IPS DF 4.7 (cell line): Measurements from ENCODE around the gene TWNK.

Experiments
- DNase-seq: peaks from one replicate; pipeline ENCODE4 v3.0.0-alpha.2; 2013; ENCODE audit warnings: low spot score; ENCODE audit errors: extremely low read depth

Gene TWNK

DNA sequence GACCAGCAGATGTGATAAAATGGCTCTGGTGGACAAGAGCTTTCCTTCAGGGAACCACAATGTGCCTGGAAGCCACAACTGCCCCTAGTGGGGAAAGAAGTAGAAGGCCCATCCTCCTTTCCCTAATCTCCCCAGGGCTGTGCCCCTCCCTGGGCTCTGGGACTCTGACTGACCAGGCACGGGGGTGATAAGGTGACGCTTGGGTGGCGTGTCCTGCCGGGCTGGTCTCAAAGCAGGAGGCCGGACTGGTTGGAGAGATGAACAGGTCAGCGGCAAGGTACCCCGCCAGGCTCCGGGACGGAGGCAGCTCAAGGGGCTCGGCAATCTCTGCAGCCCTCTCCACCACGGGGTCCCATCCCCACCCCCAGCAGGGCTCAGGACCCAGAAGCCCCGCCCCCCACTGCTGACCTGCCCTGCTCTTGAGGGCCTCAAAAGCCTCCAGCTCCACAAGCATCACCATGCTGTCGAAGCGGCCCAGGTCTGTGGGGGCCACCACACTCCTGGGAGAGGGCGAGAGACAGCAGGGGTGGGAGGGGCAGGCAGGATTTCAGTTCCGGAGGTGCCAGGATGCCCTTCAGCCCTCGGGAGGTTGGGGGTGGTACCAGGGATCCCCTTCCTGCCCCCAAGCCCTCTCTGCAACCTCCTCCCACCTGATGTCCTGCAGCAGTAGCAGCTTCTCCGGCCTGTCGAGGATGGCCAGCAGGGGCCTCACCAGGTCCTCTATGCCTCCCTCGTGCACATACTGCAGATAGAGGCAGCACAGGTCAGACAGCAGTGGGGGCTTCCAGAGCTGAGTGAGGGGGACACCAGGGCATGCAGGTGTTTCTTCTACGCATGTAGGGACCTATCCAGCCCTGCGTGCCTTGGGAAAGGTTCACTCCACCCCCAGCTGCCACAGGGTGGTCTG, 24.4 kb downstream of the TWNK start:
- no peak for DNase-seq

DNA sequence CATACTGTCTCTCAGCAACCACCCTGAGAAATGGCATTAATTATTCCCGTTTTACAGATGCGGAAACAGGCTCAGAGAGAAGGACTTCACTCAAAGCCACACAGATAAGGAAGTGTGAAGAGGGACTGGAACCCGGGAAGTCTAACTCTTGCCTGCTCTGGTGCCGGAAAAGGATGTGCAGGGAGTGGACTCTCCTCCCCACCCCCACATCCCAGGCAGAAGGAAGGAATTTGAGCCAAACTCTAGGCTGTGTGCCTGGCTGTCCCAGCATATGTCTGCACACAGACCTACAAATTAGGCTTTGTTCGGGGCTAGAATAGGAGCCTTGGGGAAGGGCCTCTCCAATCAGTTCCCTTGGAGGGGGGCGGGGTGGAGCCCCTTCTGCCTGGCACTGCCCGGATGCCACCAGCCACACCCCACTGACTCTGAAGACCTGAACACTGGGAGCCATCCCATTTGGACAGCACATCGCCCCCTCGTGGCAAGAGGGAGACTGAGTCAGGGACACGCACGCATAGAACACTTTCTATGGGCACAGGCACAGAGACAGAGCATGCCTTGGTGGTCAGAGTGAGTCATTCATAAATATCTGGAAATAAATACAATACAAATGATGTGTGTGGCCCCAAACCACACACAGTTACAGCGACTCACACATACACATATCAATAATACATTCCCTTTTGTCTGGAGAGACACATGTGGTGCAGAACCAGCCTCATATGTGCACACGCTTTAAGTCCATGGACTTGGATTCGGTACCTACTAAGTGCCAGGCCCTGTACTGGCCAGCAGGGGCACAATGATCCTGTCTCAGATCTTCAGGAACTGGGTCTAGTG, 25.4 kb downstream of the TWNK start:
- DNase-seq = no peak

DNA sequence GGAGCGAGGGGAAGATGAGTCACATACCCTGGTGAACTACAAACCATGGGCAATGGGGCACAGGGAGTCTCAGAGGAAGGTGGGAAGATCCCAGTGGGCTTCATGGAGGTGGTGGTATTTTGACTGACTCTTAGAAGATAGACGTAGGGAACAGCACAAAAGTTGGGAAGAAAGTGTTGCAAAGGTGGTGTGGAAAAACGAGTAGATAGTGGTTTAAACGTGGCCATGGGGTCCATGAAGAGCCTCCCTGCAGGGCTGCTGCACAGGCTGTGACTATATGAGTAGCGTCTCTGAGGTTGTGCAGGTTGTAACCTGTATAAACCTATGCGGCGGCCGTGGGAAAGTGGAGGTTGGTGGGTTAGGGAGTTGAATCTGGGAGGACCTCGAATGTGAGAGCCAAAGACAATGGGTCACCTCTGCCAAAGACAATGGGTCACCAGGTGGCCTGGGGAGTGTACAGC, 26.1 kb downstream of the TWNK start:
- no peak for DNase-seq

DNA sequence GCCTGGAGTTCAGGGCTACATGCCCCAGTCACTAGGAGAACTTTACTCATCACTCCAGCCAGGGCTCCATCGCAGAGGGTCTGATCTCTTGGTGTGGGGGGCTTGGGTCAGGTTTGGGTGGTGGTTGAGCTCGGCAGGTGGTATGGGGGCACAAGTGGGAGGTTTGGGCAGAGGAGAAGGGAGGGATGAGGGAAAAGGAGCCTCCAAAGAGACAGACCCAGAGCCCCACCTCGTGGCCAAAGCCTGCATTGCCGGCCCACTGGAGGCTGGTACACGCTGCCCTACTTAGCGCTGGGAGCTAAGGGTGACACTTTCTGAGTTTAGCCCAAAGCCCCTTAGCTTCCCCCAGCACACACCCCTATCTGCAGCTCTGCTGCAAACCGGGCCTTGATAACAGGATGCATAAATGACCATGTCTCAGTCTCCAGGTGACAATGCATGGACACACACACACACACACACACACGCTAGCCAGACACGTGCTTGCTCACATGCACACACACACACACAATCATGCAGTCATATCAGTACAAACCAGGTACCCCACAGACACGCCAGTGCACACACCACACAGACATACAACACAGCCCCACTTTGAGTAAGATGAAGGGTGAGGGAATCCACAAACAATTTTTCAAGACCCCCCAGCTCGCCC, 27.0 kb downstream of the TWNK start:
- DNase-seq = no peak

DNA sequence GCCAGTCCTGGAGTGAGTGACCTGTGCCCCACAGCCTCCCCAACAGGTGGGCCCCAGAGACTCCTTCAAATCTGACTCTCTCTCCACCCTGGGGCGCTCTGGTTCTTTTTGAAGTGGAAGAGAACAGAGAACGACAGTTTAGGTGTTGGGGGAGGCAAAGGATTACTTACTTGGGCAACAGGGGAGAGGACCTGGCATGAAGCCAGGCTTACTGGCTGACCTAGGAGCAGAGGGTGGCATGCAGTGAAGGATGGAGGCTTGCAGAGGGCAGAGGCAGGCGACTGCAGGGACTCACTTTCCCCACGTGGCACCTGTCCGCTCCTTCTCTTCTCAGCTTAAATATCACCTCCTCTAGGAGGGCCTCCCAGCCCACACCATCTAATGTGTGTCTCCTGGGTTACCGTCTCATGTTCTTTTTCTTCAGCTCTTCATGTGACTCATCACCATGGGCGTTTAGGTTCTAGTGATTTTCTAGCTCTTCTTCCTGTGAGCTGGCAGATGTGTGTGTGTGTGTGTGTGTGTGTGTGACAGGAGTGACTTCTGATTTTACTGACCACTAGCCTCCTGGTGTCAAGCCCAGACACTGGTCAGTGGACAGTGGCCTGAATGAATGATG, 27.7 kb downstream of the TWNK start:
- no peak for DNase-seq

DNA sequence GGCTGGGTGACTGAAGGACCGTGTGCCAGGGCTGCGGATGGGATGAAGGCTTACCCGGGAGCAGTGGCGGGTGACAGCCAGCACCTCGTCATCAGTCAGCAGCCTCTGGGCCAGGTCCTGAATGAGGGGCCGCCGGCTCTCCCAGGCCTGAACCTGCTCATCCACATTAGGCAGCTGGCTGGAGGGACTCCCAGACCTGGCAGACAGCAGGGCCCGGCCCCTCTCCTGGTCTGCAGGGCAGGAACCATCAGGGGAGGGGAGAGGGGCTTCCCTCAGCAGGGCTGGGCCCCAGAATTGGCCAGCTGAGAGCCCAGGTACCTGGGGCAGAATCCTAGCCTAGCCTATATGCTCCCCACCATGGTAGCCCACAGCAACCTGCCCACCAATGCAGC, 28.2 kb downstream of the TWNK start:
- DNase-seq = no peak

DNA sequence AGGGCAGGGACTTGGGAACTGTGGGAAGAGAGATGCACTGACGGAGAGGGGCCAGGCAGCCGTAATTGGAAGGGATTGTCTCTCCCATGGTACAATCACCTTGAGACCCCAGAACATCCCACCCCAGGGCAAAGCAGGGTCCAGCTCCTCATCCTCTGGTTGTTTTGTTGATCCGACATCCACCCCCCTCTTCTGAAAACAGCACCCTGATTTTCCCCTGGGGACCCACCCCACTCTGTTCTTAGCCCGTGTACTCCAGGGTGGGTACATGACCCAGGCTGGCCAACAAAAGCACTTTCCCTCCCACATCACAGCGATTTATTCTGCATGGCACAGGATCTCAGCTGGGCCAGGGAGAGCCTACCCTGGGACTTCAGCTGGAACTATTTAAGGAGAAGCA, 29.5 kb downstream of the TWNK start:
- DNase-seq = no peak

DNA sequence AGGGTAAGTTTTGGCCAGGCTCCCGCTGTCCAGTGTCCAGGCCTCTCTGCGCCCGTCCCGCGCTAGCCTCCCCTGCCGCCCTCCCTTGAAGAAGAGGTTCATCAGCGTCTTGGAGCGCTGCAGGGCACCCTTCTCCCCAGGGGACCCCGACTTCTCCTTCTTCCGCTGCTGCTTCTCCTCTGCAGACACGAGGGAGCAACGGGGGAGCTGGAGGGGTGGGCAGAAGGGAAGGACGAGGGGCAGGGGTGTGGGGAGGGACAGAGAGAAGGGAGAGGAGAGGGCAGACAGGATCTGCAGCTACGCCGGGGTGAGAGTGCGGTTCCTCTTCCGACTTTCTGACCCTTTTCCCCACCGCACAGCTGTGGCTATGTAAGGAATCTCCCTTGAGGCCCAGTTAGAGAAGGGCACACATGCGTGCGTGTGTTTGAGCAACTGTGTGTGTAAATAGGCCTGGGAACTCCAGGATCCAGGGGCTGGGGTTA, 30.8 kb downstream of the TWNK start:
- no peak for DNase-seq

DNA sequence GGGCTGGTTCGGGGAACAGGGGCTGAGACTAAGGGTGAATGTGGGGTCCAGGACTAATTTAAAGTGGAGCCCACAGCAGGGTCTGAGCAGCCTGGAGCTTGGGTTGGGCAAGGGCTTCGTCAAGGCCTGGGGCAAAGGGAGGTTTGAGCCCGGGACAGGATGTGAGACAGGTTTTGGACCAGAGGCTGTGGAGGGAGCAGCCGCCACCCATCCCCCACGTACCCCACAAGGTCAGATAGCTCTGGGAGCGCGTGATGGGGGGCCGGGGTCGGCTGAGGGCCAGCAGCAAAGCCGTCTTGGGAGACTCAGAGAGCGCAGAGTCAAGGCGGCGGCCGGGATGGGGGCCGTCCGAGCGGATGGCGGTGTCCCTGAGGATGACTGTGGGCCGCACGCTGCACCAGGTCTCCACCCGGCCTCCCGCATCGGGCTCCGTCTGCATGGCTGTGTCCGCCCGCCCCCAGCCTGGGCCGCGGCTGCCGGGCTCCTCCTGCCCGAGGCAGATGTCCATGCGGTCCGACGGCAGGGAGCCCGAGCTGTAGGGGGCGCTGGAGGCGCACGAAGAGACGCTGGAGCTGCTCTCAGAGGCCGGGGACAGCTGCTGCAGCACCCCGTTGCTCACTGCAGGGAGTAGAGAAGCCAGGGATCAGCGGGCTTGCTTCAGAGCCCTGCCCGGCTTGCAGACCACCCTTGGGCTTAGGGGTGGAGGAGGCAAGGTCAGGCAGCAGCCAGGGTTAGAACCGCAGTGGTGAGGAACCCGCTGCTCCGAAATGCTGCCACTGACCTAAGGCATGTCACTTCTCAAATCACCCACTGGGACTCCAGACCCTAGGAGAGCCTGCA, 31.5 kb downstream of the TWNK start:
- no peak for DNase-seq

DNA sequence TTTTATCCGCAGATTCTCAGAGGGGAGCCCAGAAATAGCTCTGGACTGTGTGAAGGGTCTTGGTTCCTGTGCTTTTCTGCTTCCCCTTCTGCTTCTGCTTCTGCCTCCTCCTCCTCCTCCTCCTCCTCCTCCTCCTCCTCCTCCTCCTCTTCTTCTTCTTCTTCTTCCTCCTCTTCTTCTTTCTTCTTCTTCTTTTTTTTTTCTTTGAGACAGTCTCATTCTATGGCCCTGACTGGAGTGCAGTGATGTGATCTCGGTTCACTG, 32.0 kb downstream of the TWNK start:
- no peak for DNase-seq

DNA sequence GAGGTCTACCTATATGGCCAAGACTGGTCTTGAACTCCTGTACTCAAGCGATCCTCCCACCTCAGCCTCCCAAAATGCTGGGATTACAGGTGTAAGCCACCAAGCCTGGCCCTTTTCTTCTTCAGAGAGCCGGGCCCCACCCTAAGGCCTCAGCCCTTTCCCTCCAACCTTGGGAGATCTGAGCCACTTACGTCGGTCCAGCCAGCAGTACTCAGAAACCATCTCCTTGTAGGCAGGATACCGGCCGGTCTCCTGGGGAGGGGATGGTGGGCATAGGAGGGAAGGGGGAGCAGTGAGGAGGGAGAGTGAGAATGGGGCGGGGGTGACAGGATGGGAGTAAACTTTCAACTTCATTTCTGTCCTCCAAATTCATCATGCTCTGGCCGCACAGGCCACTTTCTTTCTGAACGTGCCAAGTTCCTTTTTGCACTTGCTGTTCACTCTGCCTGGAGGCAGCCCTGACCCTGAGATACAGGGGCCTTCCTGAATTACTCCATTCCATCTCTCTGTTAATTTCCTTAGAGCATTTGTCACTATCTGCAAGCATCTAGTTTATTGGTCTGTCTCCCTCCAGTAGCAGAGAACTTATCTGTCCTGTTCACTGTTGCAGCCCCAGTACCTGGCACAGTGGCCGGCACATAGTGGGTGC, 33.2 kb downstream of the TWNK start:
- DNase-seq = no peak

DNA sequence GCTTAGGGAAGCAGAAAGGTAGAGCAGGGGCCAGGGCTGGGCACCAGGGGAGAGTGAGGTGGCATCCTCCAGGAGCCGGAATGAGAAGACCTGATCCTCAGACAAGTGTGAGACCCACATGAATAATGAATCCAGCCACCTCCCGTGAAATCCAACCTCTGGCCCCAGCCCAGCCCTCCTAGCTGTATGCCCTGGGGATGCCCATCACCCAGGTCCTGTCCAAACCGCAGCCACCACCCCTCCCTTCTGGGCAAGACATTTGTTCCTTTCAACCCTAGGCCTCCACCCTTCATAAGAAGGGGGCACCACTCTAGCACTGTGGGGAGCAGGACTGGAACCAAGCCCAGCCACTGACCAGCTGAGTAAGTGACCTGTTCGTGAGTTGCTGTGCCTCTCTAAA, 33.9 kb downstream of the TWNK start:
- DNase-seq = no peak

DNA sequence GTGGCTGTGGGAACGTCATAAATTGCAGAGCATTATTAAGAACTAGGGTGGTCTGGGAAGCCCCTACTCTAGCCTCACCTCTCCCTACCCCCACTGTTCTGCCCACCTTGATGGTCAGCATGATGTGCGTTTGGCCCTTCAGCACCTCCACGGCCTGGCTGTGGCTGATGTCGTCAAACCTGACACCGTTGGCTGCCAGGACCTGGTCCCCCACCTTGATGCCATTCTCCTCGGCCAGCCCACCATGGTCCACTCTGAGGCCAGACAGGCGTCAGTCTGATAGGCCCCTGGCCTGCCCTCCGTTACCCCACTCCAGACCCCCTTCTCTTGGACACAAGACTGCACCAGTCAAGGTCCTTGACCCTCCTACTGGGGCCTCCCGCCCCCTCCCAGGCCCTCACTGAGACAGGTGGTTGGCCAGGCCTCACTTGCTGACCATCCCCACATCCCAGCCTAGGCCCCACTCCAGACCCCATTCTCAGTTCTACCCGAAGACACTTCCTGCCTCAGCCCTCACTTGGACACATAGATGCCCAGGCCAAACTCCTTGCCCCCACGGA, 34.4 kb downstream of the TWNK start:
- no peak for DNase-seq

DNA sequence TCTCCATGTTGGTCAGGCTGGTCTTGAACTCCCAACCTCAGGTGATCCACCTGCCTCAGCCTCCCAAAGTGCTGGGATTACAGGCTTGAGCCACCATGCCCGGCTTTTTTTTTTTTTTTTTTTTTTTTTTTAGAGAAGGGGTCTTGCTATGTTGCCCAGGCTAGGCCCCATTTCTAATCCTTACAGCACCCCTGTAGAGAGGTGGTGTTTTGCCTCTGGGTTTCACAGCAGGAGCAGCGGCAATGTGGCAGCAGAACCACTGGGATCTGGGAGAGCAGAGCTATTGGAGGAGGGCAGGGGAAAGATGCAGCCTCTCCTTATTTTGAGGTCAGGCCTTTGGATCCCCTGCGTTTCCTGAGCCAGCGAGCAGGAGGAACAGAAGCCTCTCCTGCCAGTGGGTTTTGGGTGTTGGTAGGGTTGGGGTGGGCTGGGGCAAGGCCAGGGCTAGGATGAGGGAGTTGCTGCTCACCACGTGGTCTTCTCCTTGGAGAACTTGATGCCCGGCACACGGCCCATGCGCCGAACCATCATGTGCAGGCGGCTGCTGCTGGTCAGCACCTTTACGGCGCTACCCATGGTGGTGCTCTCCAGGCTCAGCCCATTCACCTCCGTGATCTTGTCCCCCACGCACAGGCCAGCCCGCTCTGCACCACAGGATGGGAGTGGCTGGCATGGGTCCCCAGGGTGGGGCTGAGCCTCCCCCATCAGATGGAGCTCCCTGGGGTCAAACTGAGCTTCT, 35.8 kb downstream of the TWNK start:
- no peak for DNase-seq

DNA sequence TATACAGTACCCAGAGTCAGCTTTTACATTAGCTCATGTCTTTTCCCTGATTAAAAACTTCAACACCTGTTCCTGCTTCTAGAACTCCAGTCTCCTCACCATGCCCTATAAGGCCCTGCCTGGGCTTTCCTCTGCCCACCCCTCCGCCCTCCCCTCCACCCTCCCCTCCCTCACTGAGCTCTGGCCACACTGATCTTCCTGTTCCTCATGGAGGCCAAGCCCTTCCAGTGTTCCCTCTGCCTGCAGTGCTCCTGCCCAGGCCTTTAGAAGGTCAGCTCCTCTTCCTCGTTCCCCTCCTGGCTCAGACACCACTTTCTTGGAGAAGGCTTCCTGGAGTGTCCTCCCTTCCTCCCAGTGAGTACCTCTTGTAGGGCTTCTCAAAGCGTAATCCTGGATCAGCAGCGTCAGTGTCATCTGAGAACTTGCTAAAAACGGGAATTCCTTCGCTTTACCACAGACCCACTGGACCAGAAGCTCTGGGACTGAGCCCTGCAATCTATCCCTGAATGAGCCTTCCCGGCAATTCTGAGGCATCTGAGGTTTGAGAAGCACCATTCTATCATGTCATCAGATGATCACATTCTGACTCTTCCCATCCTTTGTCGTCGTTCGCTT, 39.9 kb downstream of the TWNK start:
- DNase-seq = no peak

DNA sequence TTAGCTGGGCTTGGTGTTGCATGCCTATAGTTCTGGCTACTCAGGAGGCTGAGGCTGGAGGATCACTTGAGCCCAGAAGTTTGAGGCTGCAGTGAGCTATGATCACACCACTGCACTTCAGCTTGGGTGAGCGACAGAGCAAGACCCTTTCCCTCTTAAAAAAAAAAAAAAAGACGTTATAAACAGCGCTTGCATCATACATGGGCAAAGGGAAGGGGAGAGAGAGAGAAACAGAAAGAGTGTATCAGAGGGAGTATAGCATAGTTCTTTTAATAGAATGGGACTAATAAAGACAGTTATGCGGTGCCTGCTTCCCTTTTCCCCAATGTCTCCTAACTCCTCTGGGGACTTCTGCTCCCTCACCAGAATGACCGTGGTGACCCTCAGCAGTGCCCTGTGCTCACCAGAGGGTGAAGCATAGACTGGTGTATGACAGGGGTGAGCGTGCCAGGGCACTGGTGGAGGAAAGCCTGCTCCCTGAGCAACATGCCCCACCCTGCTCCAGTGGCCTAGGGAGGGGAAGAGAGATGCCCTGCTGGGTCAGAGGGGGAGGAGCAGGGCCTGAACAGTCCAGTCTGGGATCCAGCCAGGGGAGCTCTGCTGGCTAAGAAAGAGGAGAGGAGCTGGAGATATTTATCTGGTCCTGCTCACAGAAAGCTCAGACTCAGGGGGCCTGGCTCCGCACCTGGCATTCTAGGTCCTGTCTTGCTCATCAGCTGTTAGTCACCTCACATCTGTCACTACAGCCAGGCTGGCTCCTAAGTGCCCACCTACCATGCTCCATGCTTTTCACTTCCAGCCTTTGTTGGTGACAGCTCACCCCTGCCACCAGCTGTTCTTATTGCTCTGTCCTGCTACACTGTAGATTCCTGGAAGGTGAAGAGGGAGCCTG, 41.3 kb downstream of the TWNK start:
- DNase-seq = no peak

DNA sequence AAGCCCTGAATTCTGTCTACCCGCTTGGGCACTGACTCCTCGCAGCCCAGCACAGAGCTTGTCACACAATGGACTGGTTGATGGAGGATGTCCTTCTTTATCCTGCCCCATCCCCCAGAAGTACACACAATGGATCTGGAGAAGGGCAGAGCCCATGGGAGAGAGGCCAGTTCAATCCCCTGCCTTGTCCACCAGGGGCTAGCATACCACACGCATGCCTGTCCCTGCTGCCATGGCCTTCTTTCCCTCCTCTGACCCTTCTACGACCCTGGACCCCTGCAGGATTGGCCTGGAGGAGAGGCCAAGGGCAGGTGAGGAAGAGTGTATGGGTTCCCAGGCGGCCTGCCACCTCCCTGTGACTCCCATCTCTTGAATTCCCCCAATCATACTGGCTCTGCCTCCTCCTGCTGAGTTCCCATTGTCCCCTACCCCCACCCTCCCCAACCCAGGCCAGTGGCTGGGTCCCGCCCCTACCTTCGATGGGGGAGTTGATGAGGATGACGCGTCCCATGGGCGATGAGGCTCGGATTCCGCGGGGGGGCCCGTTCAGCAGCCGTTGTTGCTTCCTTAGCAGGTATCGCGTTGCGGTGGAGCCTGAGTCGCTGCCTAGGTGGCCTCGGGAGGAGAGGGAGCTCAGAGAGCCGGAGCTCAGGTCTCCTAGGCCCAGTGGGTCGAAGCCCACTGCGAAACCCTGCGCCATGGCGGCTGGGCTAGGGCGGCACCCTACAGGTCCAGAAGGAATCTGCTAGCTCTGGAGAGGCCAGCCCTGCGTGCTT, 42.4 kb downstream of the TWNK start:
- DNase-seq = no peak
